ENCODE measurements around the gene G0S2. TPM values are rescaled to one million over a fixed set of nuclear protein-coding genes. Genes with fewer than 3 reads are reported as not detected.
A peak's percentile ranks its signal among the peaks of the same experiment; 100 is the strongest.

Gene G0S2
- total and polyA plus RNA-seq, 4 donors = 9.6 to 347 (median 166) TPM

GRCh38 chr1:209630383-209631225 lies 44.6 kb upstream of the G0S2 start:
- Histone ChIP-seq H3K9me3 (ENCODE audit: control insufficient read depth in 4 of 4, low read length in 3 of 4) (no peaks in the 10 kb centered on the region), H3K9ac (ENCODE audit: low read depth in 1 of 2, low read length in 2 of 2) (no peak overlapping the region), H3K36me3 (ENCODE audit: control insufficient read depth in 4 of 4, insufficient read depth in 3 of 4, low read depth in 1 of 4, low read length in 3 of 4) (no peaks in the 10 kb centered on the region), H3K27ac (ENCODE audit: low read depth in 1 of 2, low read length in 2 of 2) (no peak overlapping the region), H3K4me1 (ENCODE audit: control insufficient read depth in 4 of 4, insufficient read depth in 4 of 4, low read length in 3 of 4) (peaks cover 0 to 26% (median 13%) of the 10 kb centered on the region in 4 donors), H3K27me3 (ENCODE audit: control insufficient read depth in 4 of 4, insufficient read depth in 4 of 4, low read length in 3 of 4) (no peaks in the 10 kb centered on the region), H3K4me3 (ENCODE audit: low read depth in 1 of 3, low read length in 3 of 3) (no peak overlapping the region)
- 68% methylated on average over 17 of the region's 17 CpGs for WGBS
- DNase-seq (ENCODE audit: low spot score) = no peak
- TF ChIP-seq REST (IDR thresholded peaks at IDR 0.05) (no peak), HNF4A (conservative IDR thresholded peaks at IDR 0.05) (peak; percentile 14 to 16), NR2F2 (IDR thresholded peaks at IDR 0.05) (no peak)

GRCh38 chr1:209633335-209633997 lies 41.7 kb upstream of the G0S2 start:
- WGBS = 89% methylated on average over 6 of the region's 6 CpGs
- H3K9ac ChIP-seq (ENCODE audit: low read depth in 1 of 2, low read length in 2 of 2) = no peak overlapping the region
- H3K27ac ChIP-seq (ENCODE audit: low read depth in 1 of 2, low read length in 2 of 2) = no peak overlapping the region
- DNase-seq (ENCODE audit: low spot score) = no peak
- peaks cover 0 to 4% (median 0%) of the 10 kb centered on the region in 4 donors for H3K4me1 ChIP-seq (ENCODE audit: control insufficient read depth in 4 of 4, insufficient read depth in 4 of 4, low read length in 3 of 4)
- TF ChIP-seq TAF1 (conservative IDR thresholded peaks at IDR 0.05) (no peak), CTCF (IDR thresholded peaks at IDR 0.05; ENCODE audit: low read depth, low read length, missing input control) (no peak), ZBTB33 (IDR thresholded peaks at IDR 0.05) (no peak), RXRA (IDR thresholded peaks at IDR 0.05) (no peak), HNF4A (conservative IDR thresholded peaks at IDR 0.05) (no peak), FOXA2 (IDR thresholded peaks at IDR 0.05) (no peak), YY1 (IDR thresholded peaks at IDR 0.05) (no peak), FOXA1 (IDR thresholded peaks at IDR 0.05) (no peak), GABPA (IDR thresholded peaks at IDR 0.05 in 1 of 2, conservative IDR thresholded peaks at IDR 0.05 in 1 of 2) (no peak), ATF3 (IDR thresholded peaks at IDR 0.05) (no peak)
- no peak overlapping the region for H3K4me3 ChIP-seq (ENCODE audit: low read depth in 1 of 3, low read length in 3 of 3)
- no peaks in the 10 kb centered on the region for H3K9me3 ChIP-seq (ENCODE audit: control insufficient read depth in 4 of 4, low read length in 3 of 4)
- H3K36me3 ChIP-seq (ENCODE audit: control insufficient read depth in 4 of 4, insufficient read depth in 3 of 4, low read depth in 1 of 4, low read length in 3 of 4) = no peaks in the 10 kb centered on the region
- no peaks in the 10 kb centered on the region for H3K27me3 ChIP-seq (ENCODE audit: control insufficient read depth in 4 of 4, insufficient read depth in 4 of 4, low read length in 3 of 4)
